Progenitor cell of endocrine pancreas (in vitro differentiated cells): ENCODE measurements around the gene NEDD9. TPM values are rescaled to one million over a fixed set of nuclear protein-coding genes. Genes with fewer than 3 reads are reported as not detected.
A peak's percentile ranks its signal among the peaks of the same experiment; 100 is the strongest.

Experiments
- DNase-seq: peaks from one replicate; pipeline ENCODE4 v3.0.0; 2021; ENCODE audit warnings: low spot score; ENCODE audit not compliant: unreplicated experiment
- H3K27ac Mint-ChIP-seq: 2 replicates; pipeline ENCODE4 v1.8.0; 2021; ENCODE audit warnings: mild to moderate bottlenecking, moderate library complexity, mixed read lengths
- H3K27me3 Mint-ChIP-seq: 2 replicates; pipeline ENCODE4 v1.8.0; 2021; ENCODE audit warnings: mixed read lengths
- H3K36me3 Mint-ChIP-seq: 2 replicates; pipeline ENCODE4 v1.8.0; 2022; ENCODE audit warnings: mixed read lengths; ENCODE audit not compliant: insufficient read depth
- H3K4me1 Mint-ChIP-seq: 2 replicates; pipeline ENCODE4 v1.8.0; 2021; ENCODE audit warnings: low read depth, mixed read lengths
- H3K4me3 Mint-ChIP-seq: 2 replicates; pipeline ENCODE4 v1.8.0; 2021; ENCODE audit warnings: low read depth, mild to moderate bottlenecking, moderate library complexity, mixed read lengths
- H3K9me3 Mint-ChIP-seq: 2 replicates; pipeline ENCODE4 v1.8.0; 2021; ENCODE audit warnings: low read depth, mixed read lengths
- CTCF ChIP-seq: fragments of 200-600 bp; sonication (generic); IDR thresholded peaks from one replicate; pipeline ENCODE4 v1.5.0; 2021; ENCODE audit warnings: antibody characterized with exemption, mild to moderate bottlenecking; ENCODE audit not compliant: unreplicated experiment
- total RNA-seq: library from RNA; stranded (reverse); gene quantifications from 2 replicates; pipeline ENCODE4 v1.2.1, GENCODE V29; 2021

The NEDD9 gene
- total RNA-seq, 1 donor from 2014 or later = 14.1 TPM

GRCh38 chr6:11201772-11202512, 30.5 kb downstream of the NEDD9 start:
- H3K27ac Mint-ChIP-seq = peak overlapping the region; percentile 99

GRCh38 chr6:11201015-11201414, 31.5 kb downstream of the NEDD9 start:
- Mint-ChIP-seq H3K4me3 (no peak overlapping the region), H3K4me1 (peaks cover 38% of the 10 kb centered on the region), H3K36me3 (peaks cover 30% of the 10 kb centered on the region), H3K27ac (peak overlapping the region; percentile 63), H3K9me3 (peaks cover 2% of the 10 kb centered on the region), H3K27me3 (no peaks in the 10 kb centered on the region)
- no peak for DNase-seq
- no peak for TF ChIP-seq CTCF

More at GRCh38 chr6:11201772-11202512, 30.5 kb downstream of the NEDD9 start:
- Mint-ChIP-seq H3K36me3 (peaks cover 29% of the 10 kb centered on the region), H3K4me1 (peaks cover 42% of the 10 kb centered on the region), H3K4me3 (no peak overlapping the region), H3K9me3 (peaks cover 2% of the 10 kb centered on the region), H3K27me3 (no peaks in the 10 kb centered on the region)
- no peak for TF ChIP-seq CTCF
- DNase-seq = no peak

GRCh38 chr6:11200356-11200755, 32.1 kb downstream of the NEDD9 start:
- H3K9me3 Mint-ChIP-seq = peaks cover 2% of the 10 kb centered on the region
- H3K27me3 Mint-ChIP-seq = no peaks in the 10 kb centered on the region
- peaks cover 30% of the 10 kb centered on the region for H3K36me3 Mint-ChIP-seq
- no peak overlapping the region for H3K4me3 Mint-ChIP-seq
- DNase-seq = no peak
- no peak for TF ChIP-seq CTCF
- no peak overlapping the region for H3K27ac Mint-ChIP-seq
- H3K4me1 Mint-ChIP-seq = peaks cover 37% of the 10 kb centered on the region

GRCh38 chr6:11198663-11199603, 33.5 kb downstream of the NEDD9 start:
- H3K4me1 Mint-ChIP-seq = peaks cover 43% of the 10 kb centered on the region
- H3K27me3 Mint-ChIP-seq = no peaks in the 10 kb centered on the region
- DNase-seq = no peak
- peak overlapping the region; percentile 1 for H3K27ac Mint-ChIP-seq
- H3K36me3 Mint-ChIP-seq = peaks cover 30% of the 10 kb centered on the region
- TF ChIP-seq CTCF = no peak
- no peak overlapping the region for H3K4me3 Mint-ChIP-seq
- peaks cover 2% of the 10 kb centered on the region for H3K9me3 Mint-ChIP-seq

- H3K27me3 Mint-ChIP-seq = no peaks in the 10 kb centered on the region
- peaks cover 34% of the 10 kb centered on the region for H3K4me1 Mint-ChIP-seq
- peaks cover 5% of the 10 kb centered on the region for H3K9me3 Mint-ChIP-seq
- no peak for TF ChIP-seq CTCF
- H3K27ac Mint-ChIP-seq = no peak overlapping the region
- no peak overlapping the region for H3K4me3 Mint-ChIP-seq
- peaks cover 30% of the 10 kb centered on the region for H3K36me3 Mint-ChIP-seq
- no peak for DNase-seq
Measured at GRCh38 chr6:11197850-11198249, 34.6 kb downstream of the NEDD9 start.
